Stimulated activated CD8-positive, alpha-beta memory T cell treated with anti-CD3 and anti-CD28 coated beads, Interleukin-7, amount 100 ng/mL, for 48 hours (primary cell): Measurements from ENCODE around the gene DOK5.

Source experiments
- DNase-seq, 2 donors: peaks; one replicate each; pipeline ENCODE4 v3.0.0-alpha.2; 2020; ENCODE audit warnings: low read depth in 1 of 2; ENCODE audit errors: extremely low read depth in 1 of 2

Gene DOK5

DNA sequence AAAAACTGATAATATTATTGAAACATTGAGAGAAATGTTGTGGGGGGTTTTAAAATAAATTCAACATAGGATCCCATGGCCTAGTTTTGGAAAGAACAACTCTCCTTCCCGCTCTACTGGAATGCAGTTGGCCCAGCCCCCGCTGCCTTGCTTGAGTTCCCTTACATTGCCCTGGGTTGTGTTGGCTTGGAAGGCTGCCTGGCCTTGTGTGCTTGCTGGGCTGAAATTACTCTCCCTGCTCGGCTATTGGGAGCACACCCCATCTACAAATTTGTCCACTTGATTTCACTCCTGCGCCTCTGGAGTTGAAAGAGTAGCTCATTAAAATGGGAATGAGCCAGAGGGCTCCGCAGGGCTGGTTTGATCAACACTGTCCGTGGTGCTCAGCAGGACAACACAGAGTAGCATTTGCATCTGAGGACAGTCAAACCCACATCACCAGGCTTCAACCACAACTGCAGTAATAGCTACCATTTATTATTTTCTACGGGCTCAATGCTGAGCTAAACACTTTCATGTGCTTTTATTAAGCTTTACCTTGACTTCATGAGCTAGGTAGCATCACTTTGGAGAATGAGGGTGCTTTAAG is 35.2 kb downstream of the DOK5 start:
- DNase-seq: no peak

DNA sequence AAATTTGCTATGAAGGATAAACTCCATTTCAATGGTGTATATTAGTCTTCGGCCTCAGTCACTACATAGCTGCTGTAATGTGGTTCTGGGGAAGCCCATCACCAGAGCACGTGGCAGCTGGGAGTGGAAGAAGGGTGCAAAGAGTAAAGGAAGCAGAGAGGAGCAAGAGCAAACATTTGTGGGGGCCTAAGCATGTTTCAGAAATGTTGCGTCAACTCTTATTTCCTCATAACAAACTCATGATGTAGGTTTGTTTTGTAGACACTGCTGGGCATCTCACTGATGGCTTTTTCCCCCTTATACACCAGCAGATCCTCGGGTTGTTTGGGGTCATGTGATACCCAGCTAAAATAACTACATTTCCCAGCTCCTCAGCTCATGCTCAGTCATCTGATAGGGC is 37.3 kb downstream of the DOK5 start:
- no peak for DNase-seq

DNA sequence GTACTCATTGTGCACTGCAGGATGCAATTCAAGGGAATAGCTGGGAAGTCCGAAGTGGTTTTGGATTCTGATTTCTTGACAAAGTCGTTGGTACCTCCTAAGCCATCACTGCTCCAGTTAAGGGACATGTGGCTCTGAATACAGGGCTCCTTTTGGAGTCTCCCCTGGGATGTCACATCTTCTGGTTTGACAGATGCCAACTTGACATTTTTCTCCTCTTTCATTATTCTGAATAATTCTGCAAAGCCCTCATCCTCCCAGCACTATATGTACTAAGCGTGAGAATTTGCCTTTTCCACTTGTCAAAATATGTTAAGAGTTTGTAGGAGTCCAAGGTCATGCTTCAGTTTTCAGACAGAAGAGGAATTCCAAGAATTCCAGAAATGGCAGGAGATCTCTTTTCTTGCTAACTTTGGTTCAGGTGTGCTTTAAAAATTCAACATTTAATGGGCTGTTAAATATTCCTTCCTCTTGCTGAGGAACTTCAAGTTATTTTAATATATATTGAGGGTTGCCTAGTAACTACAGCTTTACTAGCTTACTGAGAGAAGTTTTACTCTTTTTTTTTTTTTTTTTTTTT is 38.7 kb downstream of the DOK5 start:
- DNase-seq: no peak

DNA sequence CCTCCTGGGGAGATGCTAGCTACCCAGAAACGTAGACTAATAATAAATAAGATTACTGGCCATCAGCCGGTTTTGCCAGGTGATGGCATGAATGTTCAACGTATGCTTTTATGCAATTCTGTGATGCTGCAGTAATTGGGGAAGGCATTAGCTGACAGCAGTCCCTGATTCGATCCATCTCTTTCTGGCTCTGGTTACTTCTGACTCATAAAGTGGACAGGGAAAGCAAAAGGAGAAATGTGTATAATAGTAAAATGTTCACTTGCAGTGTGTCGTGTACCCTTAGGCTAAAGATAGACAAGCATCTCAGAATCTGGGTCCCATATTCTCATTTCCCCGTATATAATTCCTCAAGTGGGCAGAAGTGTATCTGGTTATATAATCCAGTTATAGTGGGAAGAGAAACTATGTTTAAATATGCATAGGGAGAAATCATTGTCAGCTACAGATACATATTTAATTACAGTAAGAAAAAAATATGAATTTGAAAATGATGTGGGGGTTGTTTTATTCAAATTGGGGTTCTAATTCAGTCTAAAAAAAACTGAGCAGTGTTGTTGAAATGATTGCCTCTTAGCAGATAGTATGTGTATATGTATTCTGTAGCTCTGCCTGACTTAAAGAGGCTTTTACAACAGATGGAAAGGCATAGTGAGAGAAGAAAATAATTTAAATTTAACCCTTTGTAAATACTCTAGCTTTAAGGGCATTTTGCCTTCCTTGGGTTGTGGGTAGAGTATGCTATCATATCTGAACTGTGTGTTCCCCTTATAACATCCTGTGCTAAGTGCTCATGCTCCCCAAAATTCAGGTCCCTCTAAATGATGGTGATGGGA is 40.6 kb downstream of the DOK5 start:
- DNase-seq: no peak

DNA sequence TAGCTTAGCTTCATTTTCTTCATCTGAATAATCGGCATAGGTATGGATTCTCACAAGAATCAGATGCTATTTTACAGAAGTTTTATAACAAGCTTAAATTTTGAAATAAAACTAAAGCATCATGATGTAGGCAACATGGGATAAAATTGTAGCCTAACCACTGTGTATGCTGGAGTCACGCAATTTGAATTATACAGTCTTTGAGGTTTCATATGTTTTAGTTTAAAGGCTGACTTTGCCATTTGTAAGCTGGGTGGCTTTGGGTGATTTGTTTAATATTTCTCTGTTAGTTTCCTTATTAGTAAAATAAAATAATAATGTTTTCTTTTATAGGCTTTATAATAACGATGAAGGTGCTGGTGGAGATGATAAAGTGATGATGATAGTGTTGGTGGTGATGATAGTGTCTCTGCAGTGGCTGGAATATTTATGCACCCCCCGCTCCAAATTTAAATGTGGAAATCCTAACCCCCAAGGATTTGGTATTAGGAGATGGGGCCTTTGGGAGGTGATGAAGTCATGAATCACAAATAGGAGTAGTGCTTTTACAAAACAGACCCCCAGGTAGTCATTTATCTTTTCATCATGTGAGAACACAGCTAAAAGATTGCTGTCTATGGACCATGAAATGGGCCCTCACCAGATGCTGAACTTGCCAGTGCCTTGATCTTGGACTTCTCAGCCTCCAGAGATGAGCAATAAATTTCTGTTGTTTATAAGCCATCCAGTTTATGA is 42.0 kb downstream of the DOK5 start:
- no peak for DNase-seq

DNA sequence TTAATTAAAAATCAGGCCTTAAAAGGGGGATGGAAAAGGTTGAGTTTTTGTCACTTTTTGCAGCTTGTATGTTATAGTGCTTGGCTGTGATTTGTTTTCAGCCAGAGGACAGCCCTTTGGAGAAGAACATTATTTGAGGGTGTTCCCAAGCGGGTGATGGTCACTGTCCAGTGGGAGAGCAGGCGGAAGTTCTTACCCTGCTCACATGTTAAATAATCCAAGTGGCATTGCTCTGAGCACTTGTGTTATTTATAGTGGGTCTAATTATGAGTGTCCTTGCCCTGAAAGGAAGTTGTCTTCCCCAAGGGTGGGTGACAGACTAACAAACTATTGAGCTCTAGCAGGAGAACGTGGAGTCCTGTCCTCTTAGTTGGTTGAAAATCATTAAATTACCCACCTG is 49.5 kb downstream of the DOK5 start:
- DNase-seq: no peak

DNA sequence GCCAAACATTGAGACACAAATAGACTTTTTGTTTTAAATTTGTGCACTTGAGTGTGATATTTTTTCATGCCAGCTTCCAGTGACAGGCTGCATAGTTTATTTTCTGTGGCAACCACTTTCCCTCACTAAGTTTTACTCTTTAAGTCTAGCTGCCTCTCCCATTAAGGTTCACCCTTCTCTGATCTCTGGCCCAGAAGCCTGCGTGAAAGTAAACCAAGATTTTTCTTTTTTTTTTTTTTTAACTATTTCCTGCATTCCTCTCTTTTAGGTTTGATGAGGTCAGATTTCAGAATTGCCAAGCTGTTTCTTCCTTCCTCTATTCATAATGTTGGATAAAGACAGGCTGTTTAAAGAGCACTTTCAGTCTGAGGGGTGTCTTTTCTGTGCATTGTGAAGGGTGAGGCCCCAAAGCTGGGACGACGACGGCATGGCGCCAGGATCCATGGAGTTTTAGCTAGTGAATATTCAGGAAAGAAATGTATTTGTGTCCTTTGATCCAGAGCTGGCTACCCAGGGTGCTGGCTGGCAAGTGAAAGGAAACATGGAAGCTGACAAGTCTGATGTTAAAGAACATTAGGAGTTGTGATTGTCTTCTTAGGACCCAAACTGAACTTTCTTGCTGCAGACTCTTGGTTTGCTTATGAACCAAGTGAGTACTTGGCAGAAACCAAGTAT is 50.7 kb downstream of the DOK5 start:
- no peak for DNase-seq

DNA sequence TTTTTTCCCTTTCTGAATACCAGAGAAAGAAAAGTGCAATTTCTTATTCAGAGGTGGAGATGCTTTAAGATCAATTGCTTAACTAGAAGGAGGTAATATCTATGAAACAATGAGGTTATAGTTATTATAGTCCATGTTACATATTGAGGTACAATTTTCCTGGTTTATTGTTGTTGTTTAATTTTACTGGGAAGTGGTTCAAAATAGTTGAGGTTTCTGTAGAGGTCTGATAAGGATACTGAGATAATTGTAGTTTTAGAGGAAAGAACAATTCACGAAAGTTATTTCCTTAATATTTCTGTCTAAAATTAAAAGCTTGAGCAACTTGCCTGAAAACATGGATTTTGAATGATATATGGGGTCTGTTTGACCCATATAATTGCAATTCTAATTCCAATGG is 51.4 kb downstream of the DOK5 start:
- DNase-seq: no peak

DNA sequence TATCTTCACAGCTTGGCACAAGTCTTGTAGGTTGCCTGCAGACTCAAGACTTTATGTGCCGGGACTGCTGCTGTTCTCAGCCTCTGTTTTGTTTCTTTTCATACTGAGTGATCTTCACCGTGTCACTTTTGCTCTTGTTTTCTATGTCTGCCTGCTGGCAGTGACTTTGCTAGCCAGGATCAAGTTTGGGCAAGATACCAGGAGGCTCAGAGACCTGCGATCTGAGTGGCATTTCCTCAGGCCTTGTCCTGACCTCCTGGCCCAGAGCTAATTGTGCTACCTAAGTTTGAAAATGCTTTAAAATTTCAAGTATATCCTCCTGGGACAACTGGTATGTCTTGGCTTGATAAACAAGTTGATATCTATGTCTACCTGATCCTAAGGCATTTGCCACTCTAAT is 57.2 kb downstream of the DOK5 start:
- DNase-seq: no peak

DNA sequence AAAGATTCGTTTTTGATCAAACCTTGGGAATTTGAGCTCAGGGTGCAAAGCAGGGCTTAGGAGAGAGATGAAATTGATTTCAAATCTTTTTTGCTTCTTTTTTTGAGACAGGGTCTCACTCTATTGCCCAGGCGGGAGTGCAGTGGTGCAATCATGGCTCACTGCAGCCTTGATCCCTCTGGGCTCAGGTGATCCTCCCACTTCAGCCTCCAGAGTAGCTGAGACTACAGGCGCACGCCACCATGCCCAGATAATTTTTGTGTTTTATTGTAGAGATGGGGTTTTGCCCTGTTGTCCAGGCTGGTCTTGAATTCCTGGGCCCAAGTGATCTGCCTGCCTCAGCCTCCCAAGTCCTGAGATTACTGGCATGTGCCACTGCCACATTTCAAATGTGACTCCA is 58.7 kb downstream of the DOK5 start:
- no peak for DNase-seq

DNA sequence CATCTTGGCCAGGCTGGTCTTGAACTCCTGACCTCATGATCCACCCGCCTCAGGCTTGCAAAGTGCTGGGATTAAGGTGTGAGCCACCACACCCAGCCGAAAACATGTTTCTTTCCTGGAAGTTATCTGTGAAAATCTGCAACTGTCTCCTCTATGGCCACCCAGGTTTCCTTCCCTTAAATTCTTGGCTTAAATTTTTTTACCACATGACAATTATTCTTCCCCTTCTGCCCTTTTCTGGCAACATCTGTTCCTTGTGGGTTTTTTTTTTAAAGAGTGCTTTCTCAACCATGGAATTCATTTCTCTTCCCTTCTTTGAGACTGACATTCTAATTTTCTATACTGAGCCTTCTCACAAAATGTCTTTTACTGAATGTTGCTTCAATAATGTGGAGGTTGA is 59.6 kb downstream of the DOK5 start:
- no peak for DNase-seq

DNA sequence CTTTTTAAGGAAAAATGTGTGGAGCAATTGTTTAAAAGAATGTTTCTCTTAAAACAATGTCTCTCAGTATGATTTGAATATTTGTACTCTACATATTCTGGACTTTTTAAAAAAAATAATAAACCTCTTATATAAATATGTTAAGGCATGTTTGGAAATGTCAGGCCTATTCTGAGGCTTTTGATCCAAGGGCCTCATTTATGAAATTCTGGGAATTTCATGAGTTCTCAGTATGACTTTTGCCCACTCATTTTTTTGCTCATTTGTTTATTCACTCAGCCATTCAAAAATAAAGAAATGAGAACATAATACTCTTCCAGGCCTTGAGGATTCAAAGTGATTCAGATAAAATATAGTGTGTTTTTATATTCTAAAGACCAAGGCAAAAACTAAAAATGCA is 60.4 kb downstream of the DOK5 start:
- DNase-seq: no peak

DNA sequence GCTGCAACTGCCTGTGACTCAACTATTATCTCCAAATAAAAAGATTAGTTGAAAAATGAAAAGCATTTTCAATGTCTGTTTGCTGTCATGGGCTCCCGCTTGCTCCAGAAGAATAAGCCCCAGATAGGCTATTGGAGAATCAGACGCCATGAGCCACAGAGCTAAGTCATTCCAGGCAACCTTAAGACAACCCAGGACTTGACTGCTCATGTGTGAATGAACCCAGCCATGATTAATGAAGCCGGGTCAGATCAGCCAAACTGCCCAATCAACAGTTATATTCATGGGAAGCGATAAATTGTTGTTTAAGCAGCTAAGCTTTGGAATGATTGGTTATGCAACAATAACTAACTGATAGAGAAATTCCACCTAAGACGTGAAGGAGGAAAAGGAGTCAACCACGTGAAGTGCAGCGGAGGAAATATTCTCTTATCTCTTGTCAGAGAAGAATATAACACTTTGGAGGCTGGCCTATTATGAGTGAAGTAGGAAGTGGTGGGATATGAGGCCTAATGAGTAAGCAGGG is 64.2 kb downstream of the DOK5 start:
- no peak for DNase-seq

DNA sequence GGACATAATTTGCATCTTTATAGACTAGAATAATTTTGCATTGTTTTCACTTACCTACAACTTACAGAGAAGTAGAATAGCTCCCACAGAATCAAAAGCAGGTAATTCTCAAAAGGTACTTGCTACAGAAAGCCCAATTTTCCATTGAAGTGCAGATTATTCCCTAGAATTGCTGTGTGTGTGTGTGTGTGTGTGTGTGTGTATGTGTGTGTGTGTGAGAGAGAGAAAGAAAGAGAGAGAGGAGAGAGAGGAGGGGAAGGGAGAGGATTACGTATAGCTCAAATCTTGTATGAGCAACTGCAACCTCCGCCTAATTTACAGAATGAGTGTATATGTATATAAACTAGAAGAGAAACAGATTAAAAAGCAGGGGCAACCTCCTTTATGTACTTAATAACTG is 68.0 kb downstream of the DOK5 start:
- DNase-seq: no peak

DNA sequence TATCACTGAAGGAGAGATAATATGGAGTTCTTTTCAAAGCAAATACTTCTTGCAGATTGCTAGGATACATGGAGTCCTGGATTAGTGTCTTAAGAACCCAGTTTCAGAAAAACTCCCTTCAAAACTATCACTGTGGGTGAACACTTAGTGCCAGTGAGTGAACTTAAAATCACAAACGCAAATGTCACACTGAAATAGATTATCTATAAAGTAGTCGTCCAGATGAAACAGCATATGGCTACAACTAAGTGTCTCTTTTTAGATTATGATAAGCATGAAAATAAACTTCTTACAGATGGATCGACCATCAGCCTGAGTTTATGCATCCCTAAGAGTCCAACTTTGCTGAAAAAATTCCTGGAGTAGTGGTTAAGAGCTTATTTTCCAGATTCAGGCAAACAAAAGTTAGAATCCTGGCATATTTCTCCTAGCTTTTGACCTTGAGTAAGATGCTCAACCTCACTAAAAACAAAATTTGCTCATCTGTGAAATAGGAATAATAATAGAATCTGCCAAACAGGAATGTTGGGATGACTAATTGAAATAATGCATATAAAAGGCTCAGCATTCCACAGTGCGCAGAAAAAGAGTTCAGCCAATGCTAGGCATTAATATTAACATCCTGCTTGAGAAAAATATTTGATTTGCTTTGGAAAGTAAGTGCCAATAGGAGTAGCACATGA is 70.4 kb downstream of the DOK5 start:
- no peak for DNase-seq

DNA sequence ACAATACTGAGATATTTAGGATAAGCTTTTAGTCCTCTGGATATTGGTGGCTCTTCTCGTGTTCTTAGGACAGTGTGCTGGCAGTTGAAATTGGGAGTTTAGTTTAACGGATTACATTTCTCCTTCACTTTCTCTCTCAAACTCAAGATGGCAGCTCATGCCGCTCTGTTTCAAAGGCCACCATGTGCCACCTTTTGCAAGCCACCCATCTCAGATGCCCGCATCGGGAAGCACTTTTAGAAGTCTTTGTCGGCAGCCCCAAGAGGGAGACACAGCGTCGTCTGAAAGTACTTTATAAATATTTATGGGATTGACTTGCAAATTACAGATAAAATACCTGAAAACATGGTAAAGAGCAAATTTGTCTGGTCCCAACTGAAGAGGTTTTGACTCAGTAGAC is 73.5 kb downstream of the DOK5 start:
- no peak for DNase-seq

DNA sequence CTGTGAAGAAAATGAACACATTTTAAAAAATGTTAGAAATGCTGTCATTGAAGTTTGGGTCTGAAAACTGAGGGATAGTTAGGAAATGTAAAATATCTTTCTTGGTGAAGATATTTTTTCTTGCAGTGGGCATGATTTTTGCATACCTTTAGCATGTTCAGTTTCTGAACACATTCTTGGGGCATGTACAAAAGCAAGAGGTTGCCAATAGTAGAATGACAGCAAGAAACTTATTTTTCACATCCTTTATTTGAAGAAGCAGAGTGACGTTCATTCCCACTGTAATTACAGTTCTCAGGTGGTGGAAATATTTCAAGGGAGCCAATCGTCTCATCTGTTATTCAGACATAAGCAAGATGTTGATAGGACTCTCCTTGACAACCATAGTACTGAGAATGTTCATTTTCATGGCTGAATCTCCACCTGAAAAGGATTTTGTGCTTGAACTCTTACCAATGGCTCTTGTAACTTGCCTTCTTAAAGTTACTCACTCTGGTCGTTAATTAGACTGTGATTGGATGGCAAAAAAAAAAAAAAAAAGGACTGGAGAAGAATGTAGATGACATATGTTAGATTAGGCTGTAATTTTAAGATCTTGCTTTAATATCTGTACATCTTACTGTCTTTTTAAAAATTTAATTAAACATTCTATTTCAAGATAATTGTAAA is 74.4 kb downstream of the DOK5 start:
- no peak for DNase-seq

DNA sequence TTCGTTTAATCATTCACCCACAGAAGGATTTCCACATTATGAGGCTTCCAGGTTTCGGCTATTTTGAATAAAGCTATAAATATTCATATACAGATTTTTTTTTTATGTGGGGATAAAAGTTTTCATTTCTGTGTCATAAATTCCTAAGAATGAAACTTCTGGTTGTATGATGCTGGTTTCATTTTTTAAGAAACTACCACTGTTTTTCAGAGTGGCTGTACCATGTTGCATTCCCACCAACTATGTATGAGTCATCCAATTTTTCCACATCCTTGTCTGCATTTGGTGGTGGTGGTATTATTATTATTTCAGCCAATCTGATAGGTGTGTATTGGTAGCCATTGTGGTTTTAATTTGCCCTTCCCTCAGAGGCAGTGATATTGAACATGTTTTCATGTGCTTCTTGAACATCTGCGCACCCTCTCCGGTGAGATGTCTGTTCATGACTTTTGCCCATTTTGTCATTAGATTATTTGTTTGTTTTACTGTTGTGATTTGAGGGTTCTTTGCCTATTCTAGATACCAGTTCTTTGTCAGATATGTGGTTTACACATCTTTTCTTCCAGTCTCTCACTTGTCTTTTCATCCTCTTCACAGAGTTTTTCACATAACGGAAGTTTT is 75.5 kb downstream of the DOK5 start:
- no peak for DNase-seq

DNA sequence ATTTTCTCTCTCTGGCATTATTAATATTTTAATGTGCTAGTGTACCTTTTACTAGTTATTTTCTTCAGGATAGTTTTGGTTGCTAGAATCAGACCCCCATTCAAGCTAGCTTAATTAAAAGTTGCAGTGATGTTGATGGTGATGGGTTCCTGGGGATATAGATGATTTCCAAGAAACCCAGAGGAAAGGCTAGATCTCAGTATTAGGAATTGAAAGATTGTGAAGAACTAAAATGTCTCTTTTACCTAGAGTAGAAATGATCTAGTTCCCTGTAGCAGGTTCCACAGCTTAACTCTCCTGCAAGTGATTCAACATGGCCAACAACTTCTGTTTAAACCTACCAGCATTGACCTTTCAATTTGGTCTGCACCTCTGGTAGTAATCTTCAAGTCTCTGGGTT is 78.6 kb downstream of the DOK5 start:
- DNase-seq: no peak
